Measurements from ENCODE around the gene PLCL1. TPM values are rescaled to one million over a fixed set of nuclear protein-coding genes. Genes with fewer than 3 reads are reported as not detected.

Gene PLCL1
- total RNA-seq, 2 donors from 2014 or later: 0.04 to 0.11 TPM

DNA sequence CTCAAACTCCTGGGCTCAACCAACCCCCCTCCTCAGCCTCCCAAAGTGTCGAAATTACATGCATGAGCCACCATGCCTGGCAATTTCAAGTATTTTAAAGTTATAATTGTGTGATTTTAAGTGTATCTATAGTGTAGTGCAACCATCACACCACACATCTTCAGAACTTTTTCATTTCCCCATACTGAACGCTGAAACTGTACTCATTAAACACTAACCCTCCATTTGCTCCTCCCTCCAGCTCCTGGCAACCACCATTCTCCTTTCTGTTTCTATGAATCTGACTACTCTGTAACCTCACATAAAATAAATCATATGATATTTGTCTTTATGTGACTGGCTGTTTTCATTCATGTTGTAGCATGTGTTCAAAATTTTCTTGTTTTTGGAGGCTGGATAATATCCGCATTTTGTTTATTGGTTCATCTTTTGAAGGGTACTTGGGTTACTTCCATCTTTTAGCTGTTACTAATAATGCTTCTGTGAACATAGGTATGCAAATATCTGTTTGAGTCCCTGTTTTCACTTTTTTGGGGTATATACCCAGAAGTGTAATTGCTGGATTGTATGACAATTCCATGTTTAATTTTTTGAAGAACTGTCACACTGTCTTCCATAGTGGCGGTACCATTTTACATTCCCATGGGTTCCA, 188.2 kb downstream of the PLCL1 start:
- WGBS, 2 experiments (ENCODE audit: insufficient coverage in 1 of 2, insufficient read length in 1 of 2): 95 to 100% methylated on average over 1 to 4 of the region's 4 CpGs
- H3K4me3 Mint-ChIP-seq: no peak overlapping the region

DNA sequence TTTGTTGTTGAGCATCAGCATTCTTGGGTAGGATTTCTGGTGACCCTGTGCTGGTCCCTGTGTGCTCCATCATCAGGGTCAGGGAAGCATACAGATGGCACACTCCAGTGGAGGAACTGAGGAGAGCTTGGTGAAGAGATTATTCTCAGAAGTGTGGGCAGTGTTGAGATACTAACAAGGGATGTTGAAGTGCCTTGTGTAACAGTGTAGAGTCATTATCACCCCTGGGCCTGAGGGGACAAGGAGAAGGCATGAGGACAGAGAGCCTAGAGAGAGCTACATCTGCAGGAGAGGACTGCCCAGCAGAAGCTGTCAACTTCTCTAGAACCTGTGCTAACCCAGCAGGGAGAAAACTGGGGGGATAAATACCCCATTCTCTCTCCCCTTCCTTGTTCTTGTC, 189.0 kb downstream of the PLCL1 start:
- Mint-ChIP-seq H3K27me3 (ENCODE audit: insufficient read depth) (no peaks in the 10 kb centered on the region), H3K4me3 (no peak overlapping the region), H3K36me3 (ENCODE audit: low read depth) (no peaks in the 10 kb centered on the region), H3K9me3 (no peaks in the 10 kb centered on the region), H3K27ac (no peak overlapping the region), H3K4me1 (peaks cover 5% of the 10 kb centered on the region)
- no peak overlapping the region for H3K9ac ChIP-seq (ENCODE audit: extremely low read depth, low read length, poor library complexity, severe bottlenecking)
- H3K9me3 ChIP-seq (ENCODE audit: control insufficient read depth, low read length): no peaks in the 10 kb centered on the region
- no peaks in the 10 kb centered on the region for H3K4me1 ChIP-seq (ENCODE audit: control insufficient read depth, insufficient read depth, low read length)
- no peaks in the 10 kb centered on the region for H3K36me3 ChIP-seq (ENCODE audit: control insufficient read depth, insufficient read depth, low read length)
- no peak overlapping the region for H3K4me3 ChIP-seq (ENCODE audit: low read length)
- no peak overlapping the region for H3K27ac ChIP-seq (ENCODE audit: low read depth, low read length)
- H3K27me3 ChIP-seq (ENCODE audit: control insufficient read depth, insufficient read depth, low read length, poor library complexity, severe bottlenecking): peaks cover 22% of the 10 kb centered on the region
- no peak for DNase-seq
- TF ChIP-seq, protein P1, sequence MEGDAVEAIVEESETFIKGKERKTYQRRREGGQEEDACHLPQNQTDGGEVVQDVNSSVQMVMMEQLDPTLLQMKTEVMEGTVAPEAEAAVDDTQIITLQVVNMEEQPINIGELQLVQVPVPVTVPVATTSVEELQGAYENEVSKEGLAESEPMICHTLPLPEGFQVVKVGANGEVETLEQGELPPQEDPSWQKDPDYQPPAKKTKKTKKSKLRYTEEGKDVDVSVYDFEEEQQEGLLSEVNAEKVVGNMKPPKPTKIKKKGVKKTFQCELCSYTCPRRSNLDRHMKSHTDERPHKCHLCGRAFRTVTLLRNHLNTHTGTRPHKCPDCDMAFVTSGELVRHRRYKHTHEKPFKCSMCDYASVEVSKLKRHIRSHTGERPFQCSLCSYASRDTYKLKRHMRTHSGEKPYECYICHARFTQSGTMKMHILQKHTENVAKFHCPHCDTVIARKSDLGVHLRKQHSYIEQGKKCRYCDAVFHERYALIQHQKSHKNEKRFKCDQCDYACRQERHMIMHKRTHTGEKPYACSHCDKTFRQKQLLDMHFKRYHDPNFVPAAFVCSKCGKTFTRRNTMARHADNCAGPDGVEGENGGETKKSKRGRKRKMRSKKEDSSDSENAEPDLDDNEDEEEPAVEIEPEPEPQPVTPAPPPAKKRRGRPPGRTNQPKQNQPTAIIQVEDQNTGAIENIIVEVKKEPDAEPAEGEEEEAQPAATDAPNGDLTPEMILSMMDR (conservative IDR thresholded peaks at IDR 0.05): no peak

More for the DNA sequence above, 188.2 kb downstream of the PLCL1 start:
- Mint-ChIP-seq H3K9me3 (no peaks in the 10 kb centered on the region), H3K27ac (no peak overlapping the region), H3K4me1 (peaks cover 5% of the 10 kb centered on the region), H3K36me3 (ENCODE audit: low read depth) (no peaks in the 10 kb centered on the region), H3K27me3 (ENCODE audit: insufficient read depth) (no peaks in the 10 kb centered on the region)
- Histone ChIP-seq H3K9me3 (ENCODE audit: control insufficient read depth, low read length) (no peaks in the 10 kb centered on the region), H3K27me3 (ENCODE audit: control insufficient read depth, insufficient read depth, low read length, poor library complexity, severe bottlenecking) (peaks cover 22% of the 10 kb centered on the region), H3K4me1 (ENCODE audit: control insufficient read depth, insufficient read depth, low read length) (no peaks in the 10 kb centered on the region), H3K9ac (ENCODE audit: extremely low read depth, low read length, poor library complexity, severe bottlenecking) (no peak overlapping the region), H3K27ac (ENCODE audit: low read depth, low read length) (no peak overlapping the region), H3K4me3 (ENCODE audit: low read length) (no peak overlapping the region), H3K36me3 (ENCODE audit: control insufficient read depth, insufficient read depth, low read length) (no peaks in the 10 kb centered on the region)
- TF ChIP-seq, protein P1 (conservative IDR thresholded peaks at IDR 0.05): no peak
- no peak for DNase-seq

DNA sequence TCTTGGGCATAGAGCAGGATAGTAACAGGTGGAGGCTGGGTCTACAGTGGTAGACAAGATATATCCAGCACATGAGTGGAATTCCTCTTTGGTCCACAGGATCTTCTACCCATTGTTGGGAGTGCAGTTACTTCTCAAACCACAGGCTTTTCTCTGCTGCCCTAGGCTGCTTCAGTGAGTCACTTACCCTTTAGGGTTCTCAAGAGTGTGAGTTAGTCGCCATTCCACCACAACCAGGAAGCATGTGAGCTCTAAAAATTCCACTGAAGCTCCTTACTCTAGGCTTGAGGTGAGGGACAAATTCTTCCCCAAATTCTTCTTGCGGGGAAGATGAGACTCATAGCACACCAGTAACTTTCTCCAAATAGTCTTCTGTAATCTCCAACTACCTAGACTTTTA, 189.4 kb downstream of the PLCL1 start:
- Histone ChIP-seq H3K27ac (ENCODE audit: low read depth, low read length) (no peak overlapping the region), H3K9me3 (ENCODE audit: control insufficient read depth, low read length) (no peaks in the 10 kb centered on the region), H3K4me3 (ENCODE audit: low read length) (no peak overlapping the region), H3K27me3 (ENCODE audit: control insufficient read depth, insufficient read depth, low read length, poor library complexity, severe bottlenecking) (peaks cover 22% of the 10 kb centered on the region), H3K9ac (ENCODE audit: extremely low read depth, low read length, poor library complexity, severe bottlenecking) (no peak overlapping the region), H3K4me1 (ENCODE audit: control insufficient read depth, insufficient read depth, low read length) (no peaks in the 10 kb centered on the region), H3K36me3 (ENCODE audit: control insufficient read depth, insufficient read depth, low read length) (no peaks in the 10 kb centered on the region)
- TF ChIP-seq, protein P1 (conservative IDR thresholded peaks at IDR 0.05): no peak
- H3K4me3 Mint-ChIP-seq: no peak overlapping the region
- H3K36me3 Mint-ChIP-seq (ENCODE audit: low read depth): no peaks in the 10 kb centered on the region
- DNase-seq: no peak
- H3K27ac Mint-ChIP-seq: no peak overlapping the region
- H3K4me1 Mint-ChIP-seq: peaks cover 5% of the 10 kb centered on the region
- WGBS, 2 experiments (ENCODE audit: insufficient coverage in 1 of 2, insufficient read length in 1 of 2): 84 to 100% methylated on average over 1 to 2 of the region's 2 CpGs
- H3K27me3 Mint-ChIP-seq (ENCODE audit: insufficient read depth): no peaks in the 10 kb centered on the region
- H3K9me3 Mint-ChIP-seq: no peaks in the 10 kb centered on the region

All from endodermal cell (in vitro differentiated cells).